Sigmoid colon (tissue), 7 donors: ENCODE measurements around the gene CRYBG3. TPM values are rescaled to one million over a fixed set of nuclear protein-coding genes. Genes with fewer than 3 reads are reported as not detected.
A peak's percentile ranks its signal among the peaks of the same experiment; 100 is the strongest.

Experiments
- DNase-seq: peaks from one replicate; pipeline ENCODE4 v3.0.0-alpha.2; 2019
- H3K27ac ChIP-seq, 4 donors: fragments of 200-600 bp; sonication (generic); one replicate each; pipeline ENCODE4 v1.5.1; 2016 to 2019; ENCODE audit warnings: mild to moderate bottlenecking in 1 of 4
- H3K27me3 ChIP-seq, 3 donors: fragments of 200-600 bp; sonication (generic); one replicate each; pipeline ENCODE4 v1.5.1; 2019; ENCODE audit warnings: mild to moderate bottlenecking in 1 of 3
- H3K36me3 ChIP-seq, 4 donors: fragments of 200-600 bp; sonication (generic); one replicate each; pipeline ENCODE4 v1.5.1; 2016 to 2019
- H3K4me1 ChIP-seq, 4 donors: fragments of 200-600 bp; sonication (generic); one replicate each; pipeline ENCODE4 v1.5.1; 2017 to 2019
- H3K4me3 ChIP-seq, 4 donors: fragments of 200-600 bp; sonication (generic); one replicate each; pipeline ENCODE4 v1.5.1; 2017 to 2019; ENCODE audit warnings: mild to moderate bottlenecking in 2 of 4, moderate library complexity in 1 of 4
- H3K9me3 ChIP-seq, 4 donors: fragments of 200-600 bp in 3 of 4; sonication (generic) in 3 of 4; one replicate each; pipeline versions ENCODE4 v1.5.1 to v1.6.1; 2013 to 2019
- EP300 ChIP-seq, 4 donors: sonication (generic); formaldehyde crosslinking; IDR thresholded peaks; one replicate each; pipeline ENCODE4 v1.6.1; 2017; ENCODE audit warnings: antibody characterized with exemption in 4 of 4
- POLR2A ChIP-seq, 2 donors: fragments of 450-650 bp; IDR thresholded peaks; one replicate each; pipeline ENCODE4 v1.6.1; 2016; ENCODE audit warnings: antibody characterized with exemption in 2 of 2, mild to moderate bottlenecking in 2 of 2, moderate library complexity in 2 of 2
- POLR2AphosphoS5 ChIP-seq, 4 donors: sonication (generic); formaldehyde crosslinking; IDR thresholded peaks; one replicate each; pipeline ENCODE4 v1.6.1; 2017; ENCODE audit warnings: antibody characterized with exemption in 4 of 4
- WGBS, 2 donors: extraction: QIAGEN DNeasy Blood & Tissue Kit; methylation state at CpG; one replicate each; pipeline ENCODE4 v1.1.7; 2013; 5-methylcytosine and 5-hydroxymethylcytosine counted together
- intact Hi-C: fragments of 100-400 bp; cut with DNase I; formaldehyde crosslinking; loops from one replicate; pipeline ENCODE4 v1.15.1; 2023
- polyA plus RNA-seq, 3 donors: library from polyadenylated mRNA; stranded (reverse); fragments of 200-250 nt; gene quantifications; one replicate each; pipeline ENCODE4 v1.2.3, GENCODE V29; 2013
- total RNA-seq, 4 donors: library from RNA; depleted of rRNA; stranded (reverse); fragments of >200 nt; gene quantifications; one replicate each; pipeline ENCODE4 v1.1.0, GENCODE V29; 2016
- TF ChIP-seq, protein P1 (sequence below), 4 experiments: fragments of 450-650 bp in 3 of 4; fragments of 200-600 bp in 1 of 4; IDR thresholded peaks; one replicate each; pipeline ENCODE4 v1.5.1; 2016 to 2019; ENCODE audit warnings: antibody characterized with exemption in 4 of 4, mild to moderate bottlenecking in 3 of 4, moderate library complexity in 2 of 4
- donor health status: healthy with polysubstance abuse.
- donor health status: Bipolar disorder and iron deficiency.
- donor health status: healthy.

Gene CRYBG3
- total and polyA plus RNA-seq, 7 donors, result 3.0 to 60.2 (median 37.8) TPM

DNA sequence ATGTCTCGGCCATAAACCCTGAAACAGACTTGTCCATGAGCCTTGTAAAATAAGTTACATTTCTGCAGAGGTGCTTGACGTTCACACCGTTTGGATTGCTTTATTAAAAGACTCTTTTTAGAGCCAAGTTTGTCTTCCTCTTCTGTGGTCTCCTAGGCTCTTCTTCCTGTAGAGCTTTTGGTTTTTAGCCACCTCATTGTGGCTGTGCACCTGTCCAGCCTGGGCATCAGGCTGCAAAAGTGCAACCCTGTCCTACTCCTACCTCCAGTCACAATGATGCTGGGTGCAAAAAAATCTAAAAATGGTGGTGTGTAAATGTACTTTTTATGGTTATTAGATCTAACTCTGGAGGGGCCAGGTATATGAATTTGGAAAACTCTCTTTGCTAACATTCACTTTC, 153.2 kb downstream of the CRYBG3 start:
- Histone ChIP-seq H3K27me3 (no peaks in the 10 kb centered on the region), H3K27ac (no peak overlapping the region), H3K4me1 (peaks cover 0 to 28% (median 15%) of the 10 kb centered on the region in 4 donors), H3K4me3 (no peak overlapping the region), H3K9me3 (no peaks in the 10 kb centered on the region), H3K36me3 (no peaks in the 10 kb centered on the region)
- TF ChIP-seq POLR2AphosphoS5 (IDR thresholded peaks at IDR 0.05) (no peak), EP300 (IDR thresholded peaks at IDR 0.05) (no peak), POLR2A (IDR thresholded peaks at IDR 0.05) (no peak)
- TF ChIP-seq, protein P1, sequence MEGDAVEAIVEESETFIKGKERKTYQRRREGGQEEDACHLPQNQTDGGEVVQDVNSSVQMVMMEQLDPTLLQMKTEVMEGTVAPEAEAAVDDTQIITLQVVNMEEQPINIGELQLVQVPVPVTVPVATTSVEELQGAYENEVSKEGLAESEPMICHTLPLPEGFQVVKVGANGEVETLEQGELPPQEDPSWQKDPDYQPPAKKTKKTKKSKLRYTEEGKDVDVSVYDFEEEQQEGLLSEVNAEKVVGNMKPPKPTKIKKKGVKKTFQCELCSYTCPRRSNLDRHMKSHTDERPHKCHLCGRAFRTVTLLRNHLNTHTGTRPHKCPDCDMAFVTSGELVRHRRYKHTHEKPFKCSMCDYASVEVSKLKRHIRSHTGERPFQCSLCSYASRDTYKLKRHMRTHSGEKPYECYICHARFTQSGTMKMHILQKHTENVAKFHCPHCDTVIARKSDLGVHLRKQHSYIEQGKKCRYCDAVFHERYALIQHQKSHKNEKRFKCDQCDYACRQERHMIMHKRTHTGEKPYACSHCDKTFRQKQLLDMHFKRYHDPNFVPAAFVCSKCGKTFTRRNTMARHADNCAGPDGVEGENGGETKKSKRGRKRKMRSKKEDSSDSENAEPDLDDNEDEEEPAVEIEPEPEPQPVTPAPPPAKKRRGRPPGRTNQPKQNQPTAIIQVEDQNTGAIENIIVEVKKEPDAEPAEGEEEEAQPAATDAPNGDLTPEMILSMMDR (IDR thresholded peaks at IDR 0.05), result no peak
- 59 to 78% methylated on average over 3 of the region's 3 CpGs for WGBS, 2 donors
- intact Hi-C loops, result loop anchor here (5.0 kb wide), 1 partner anchor 153 kb away; the partner anchor contains the start of gene CRYBG3
- no peak for DNase-seq

DNA sequence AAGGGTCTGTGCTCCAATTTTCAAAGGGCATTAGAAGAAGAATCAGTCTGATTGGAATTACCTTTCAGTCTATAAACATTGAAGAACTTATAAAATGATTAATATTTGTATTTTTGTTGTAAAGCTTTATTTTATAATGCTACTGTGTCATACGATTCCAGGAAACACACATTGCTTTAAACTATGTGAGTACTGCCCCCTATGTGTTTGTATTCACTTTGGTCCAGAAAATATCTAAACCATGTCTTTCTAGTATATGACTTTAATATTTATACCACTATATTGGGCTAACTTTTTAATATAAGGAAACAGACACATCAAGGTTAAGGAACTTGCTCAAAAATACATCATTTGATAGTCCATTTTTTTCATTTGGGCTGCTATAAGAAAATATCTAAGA, 153.7 kb downstream of the CRYBG3 start:
- intact Hi-C loops, result no loop called here
- peaks cover 0 to 23% (median 15%) of the 10 kb centered on the region in 4 donors for H3K4me1 ChIP-seq
- H3K4me3 ChIP-seq, result no peak overlapping the region
- 76 to 81% methylated on average over 1 of the region's 1 CpG for WGBS, 2 donors
- TF ChIP-seq EP300 (IDR thresholded peaks at IDR 0.05) (no peak), POLR2AphosphoS5 (IDR thresholded peaks at IDR 0.05) (no peak), POLR2A (IDR thresholded peaks at IDR 0.05) (no peak)
- TF ChIP-seq, protein P1 (IDR thresholded peaks at IDR 0.05), result no peak
- no peaks in the 10 kb centered on the region for H3K36me3 ChIP-seq
- no peaks in the 10 kb centered on the region for H3K27me3 ChIP-seq
- H3K9me3 ChIP-seq, result no peaks in the 10 kb centered on the region
- H3K27ac ChIP-seq, result no peak overlapping the region
- DNase-seq, result no peak

DNA sequence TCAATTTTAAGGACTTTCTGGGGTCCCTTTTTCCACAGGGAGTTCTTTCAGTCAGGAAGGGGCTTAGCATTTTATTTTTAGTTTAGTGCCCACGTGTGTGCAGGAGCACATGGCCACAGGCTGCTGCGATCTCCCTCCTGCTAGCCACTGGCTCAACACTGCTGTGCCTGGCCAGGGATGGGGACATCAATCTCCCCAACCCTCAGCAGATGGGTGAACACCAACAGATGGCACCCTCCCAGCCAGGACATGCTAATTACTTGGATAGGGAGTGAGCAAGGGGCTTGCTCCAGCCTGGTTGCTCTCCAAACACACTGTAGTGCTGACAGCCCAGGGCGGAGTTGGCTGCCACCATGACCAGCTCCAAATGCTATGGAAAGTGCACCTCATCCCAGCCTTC, 157.8 kb downstream of the CRYBG3 start:
- Histone ChIP-seq H3K27ac (no peak overlapping the region), H3K36me3 (no peaks in the 10 kb centered on the region), H3K4me1 (peaks cover 0 to 33% (median 23%) of the 10 kb centered on the region in 4 donors), H3K4me3 (no peak overlapping the region), H3K9me3 (no peaks in the 10 kb centered on the region), H3K27me3 (no peaks in the 10 kb centered on the region)
- WGBS, 2 donors, result 91 to 94% methylated on average over 3 of the region's 3 CpGs
- intact Hi-C loops, result no loop called here
- TF ChIP-seq POLR2AphosphoS5 (IDR thresholded peaks at IDR 0.05) (no peak), POLR2A (IDR thresholded peaks at IDR 0.05) (no peak), EP300 (IDR thresholded peaks at IDR 0.05) (no peak)
- TF ChIP-seq, protein P1 (IDR thresholded peaks at IDR 0.05), result no peak
- DNase-seq, result no peak

DNA sequence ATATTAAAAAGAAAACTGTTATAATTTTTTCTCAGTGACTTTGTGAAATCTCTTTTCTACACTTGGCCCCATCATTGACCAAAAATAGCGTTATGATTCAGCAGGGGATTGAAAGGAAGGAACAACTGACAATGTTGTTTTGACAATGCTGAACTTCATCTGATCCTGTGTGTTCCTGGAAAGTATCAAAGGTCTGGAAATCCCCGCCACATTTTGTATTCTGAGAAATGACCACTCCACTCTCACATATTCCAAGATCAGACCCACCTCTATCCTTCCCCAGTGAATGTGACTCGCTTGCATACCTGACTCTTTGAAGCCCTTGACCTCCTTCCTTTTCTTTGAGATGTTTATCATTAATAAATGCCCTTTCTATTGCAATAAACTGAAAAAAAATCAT, 160.1 kb downstream of the CRYBG3 start:
- 54 to 68% methylated on average over 3 of the region's 3 CpGs for WGBS, 2 donors
- H3K36me3 ChIP-seq, result no peaks in the 10 kb centered on the region
- no peaks in the 10 kb centered on the region for H3K27me3 ChIP-seq
- peaks cover 0 to 33% (median 23%) of the 10 kb centered on the region in 4 donors for H3K4me1 ChIP-seq
- H3K9me3 ChIP-seq, result no peaks in the 10 kb centered on the region
- peak overlapping the region in 3 of 4 donors; percentile 42 to 68 (median 60) for H3K27ac ChIP-seq
- intact Hi-C loops, result no loop called here
- no peak for DNase-seq
- no peak overlapping the region for H3K4me3 ChIP-seq
- no peak for TF ChIP-seq POLR2A (IDR thresholded peaks at IDR 0.05)
- TF ChIP-seq POLR2AphosphoS5 (IDR thresholded peaks at IDR 0.05), result peak in 2 of 4 donors; percentile 29 to 42
- TF ChIP-seq EP300 (IDR thresholded peaks at IDR 0.05), result peak in 1 of 4 donors; percentile 66
- TF ChIP-seq, protein P1 (IDR thresholded peaks at IDR 0.05), result no peak

DNA sequence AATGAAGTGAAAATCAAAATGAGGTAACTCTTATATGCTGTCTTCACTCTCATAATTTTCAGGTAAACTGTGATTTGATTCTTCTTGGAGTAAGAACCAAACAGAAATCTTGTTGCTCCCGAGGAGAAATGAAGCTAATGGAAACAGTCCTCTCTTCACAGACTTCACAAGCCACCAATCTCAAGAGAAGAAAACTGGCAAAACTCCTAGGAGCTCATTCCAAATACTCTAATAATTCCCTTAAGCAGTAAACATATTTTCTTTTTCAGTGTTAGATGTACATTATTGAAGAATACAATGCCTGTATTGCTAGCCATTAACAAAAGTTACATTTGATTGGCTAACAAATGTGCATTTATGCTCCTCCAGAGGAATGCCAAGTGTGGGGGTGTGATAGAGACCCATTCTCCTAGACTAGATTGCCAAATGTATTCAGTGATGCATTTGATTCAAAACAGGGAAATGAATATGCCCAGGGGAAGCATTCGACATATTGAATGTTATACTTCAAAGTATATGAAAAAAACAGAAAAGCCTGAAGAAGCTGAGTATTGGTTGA, 162.2 kb downstream of the CRYBG3 start:
- no peak for DNase-seq
- intact Hi-C loops, result no loop called here
- Histone ChIP-seq H3K27me3 (no peaks in the 10 kb centered on the region), H3K4me3 (no peak overlapping the region), H3K9me3 (no peaks in the 10 kb centered on the region), H3K4me1 (peaks cover 0 to 33% (median 23%) of the 10 kb centered on the region in 4 donors), H3K27ac (peak overlapping the region in 1 of 4 donors; percentile 27), H3K36me3 (no peaks in the 10 kb centered on the region)
- WGBS, 2 donors, result 51 to 82% methylated on average over 2 of the region's 2 CpGs
- TF ChIP-seq EP300 (IDR thresholded peaks at IDR 0.05), result no peak
